B cell (primary cell): ENCODE data around the gene EIF2B2. TPM values are rescaled to one million over a fixed set of nuclear protein-coding genes. Genes with fewer than 3 reads are reported as not detected.

Experiments
- ATAC-seq: fragments of 200-7000 bp; cut with Tn5 transposase; one replicate; pipeline ENCODE4 v1.10.0; 2021; ENCODE audit warnings: low read depth, mild to moderate bottlenecking, moderate number of reproducible peaks, moderate library complexity
- CTCF ChIA-PET: fragments of 350-600 bp; sonication (Branson Sonifier 250); formaldehyde crosslinking; loops from one replicate; lab custom pipeline; 2021; ENCODE audit warnings: antibody characterized with exemption, inconsistent platforms; lab: Charles Lee
- POLR2A ChIA-PET: fragments of 350-600 bp; sonication (Branson Sonifier 250); formaldehyde crosslinking; loops from one replicate; lab custom pipeline; 2021; ENCODE audit warnings: antibody characterized with exemption; lab: Charles Lee
- DNase-seq: peaks from one replicate; pipeline ENCODE4 v3.0.0; 2013
- H2AFZ ChIP-seq: 2 replicates; pipeline ENCODE4 v1.6.1; 2012; ENCODE audit warnings: mild to moderate bottlenecking, low read depth, low read length; ENCODE audit not compliant: insufficient read depth, poor library complexity, severe bottlenecking
- H3K27ac ChIP-seq, 2 donors: 1 replicate in 1 of 2; 2 replicates in 1 of 2; pipeline ENCODE4 v1.5.1; 2012 to 2013; ENCODE audit warnings: low read length in 2 of 2, mild to moderate bottlenecking in 2 of 2, moderate library complexity in 1 of 2
- H3K27me3 ChIP-seq, 4 experiments: fragments of 200-600 bp in 1 of 4; sonication (generic) in 1 of 4; replicated peaks in 1 of 4; 1 replicate in 2 of 4; 2 replicates in 2 of 4; pipeline versions ENCODE4 v1.6.1 to v1.7.0; 2013 to 2016; ENCODE audit warnings: low read length in 3 of 4, mild to moderate bottlenecking in 2 of 4, mixed read lengths in 1 of 4, moderate library complexity in 1 of 4; ENCODE audit not compliant: insufficient read depth in 4 of 4, control insufficient read depth in 3 of 4; ENCODE audit errors: control extremely low read depth in 1 of 4
- H3K36me3 ChIP-seq, 2 experiments: replicated peaks in 1 of 2; 1 replicate in 1 of 2; 2 replicates in 1 of 2; pipeline versions ENCODE4 v1.6.1 to v1.7.1; 2013; ENCODE audit warnings: low read length in 1 of 2; ENCODE audit not compliant: insufficient read depth in 2 of 2, control insufficient read depth in 1 of 2; ENCODE audit errors: control extremely low read depth in 1 of 2, extremely low read depth in 1 of 2
- H3K4me1 ChIP-seq, 2 donors: fragments of 200-600 bp in 1 of 2; sonication (generic) in 1 of 2; 1 replicate in 1 of 2; 2 replicates in 1 of 2; pipeline versions ENCODE4 v1.5.1 to v1.6.1; 2013 to 2017; ENCODE audit warnings: low read length in 2 of 2; ENCODE audit not compliant: control insufficient read depth in 2 of 2, insufficient read depth in 2 of 2
- H3K4me2 ChIP-seq: replicated peaks from 2 replicates; pipeline ENCODE3; 2012; ENCODE audit warnings: mild to moderate bottlenecking, low read depth, low read length; ENCODE audit not compliant: poor library complexity, severe bottlenecking
- H3K4me3 ChIP-seq, 5 experiments: fragments of 200-600 bp in 1 of 5; sonication (generic) in 1 of 5; 1 replicate in 3 of 5; 2 replicates in 2 of 5; pipeline versions ENCODE4 v1.5.1 to v1.7.0; 2011 to 2016; ENCODE audit warnings: low read length in 4 of 5, mild to moderate bottlenecking in 4 of 5, low read depth in 2 of 5, control low read depth in 1 of 5, moderate library complexity in 1 of 5; ENCODE audit not compliant: insufficient read depth in 1 of 5; ENCODE audit errors: control extremely low read depth in 1 of 5, extremely low read depth in 1 of 5
- H3K79me2 ChIP-seq: fragments of 200-600 bp; sonication (generic); one replicate; pipeline ENCODE4 v1.6.0; 2016; ENCODE audit warnings: low read length; ENCODE audit not compliant: control insufficient read depth, insufficient read depth
- H3K9ac ChIP-seq: fragments of 200-600 bp; sonication (generic); 2 replicates; pipeline ENCODE4 v1.6.1; 2017; ENCODE audit warnings: mild to moderate bottlenecking, low read length, moderate library complexity
- H3K9me3 ChIP-seq, 3 donors: one replicate each; pipeline versions ENCODE4 v1.6.1 to v1.7.1; 2013; ENCODE audit warnings: low read length in 2 of 3; ENCODE audit not compliant: control insufficient read depth in 2 of 3, insufficient read depth in 1 of 3; ENCODE audit errors: control extremely low read depth in 1 of 3
- H4K20me1 ChIP-seq: 2 replicates; pipeline ENCODE4 v1.6.0; 2012; ENCODE audit warnings: mild to moderate bottlenecking, low read length; ENCODE audit not compliant: insufficient read depth, control insufficient read depth, poor library complexity, severe bottlenecking
- H3K27ac Mint-ChIP-seq: one replicate; pipeline ENCODE4 v1.8.0; 2021; ENCODE audit warnings: mixed read lengths
- H3K27me3 Mint-ChIP-seq: one replicate; pipeline ENCODE4 v1.8.0; 2021; ENCODE audit warnings: mixed read lengths
- H3K4me1 Mint-ChIP-seq: one replicate; pipeline ENCODE4 v1.8.0; 2021; ENCODE audit warnings: mixed read lengths
- H3K4me3 Mint-ChIP-seq: one replicate; pipeline ENCODE4 v1.8.0; 2021; ENCODE audit warnings: mixed read lengths
- H3K9me3 Mint-ChIP-seq: one replicate; pipeline ENCODE4 v1.8.0; 2022; ENCODE audit warnings: mixed read lengths; ENCODE audit not compliant: insufficient read depth
- EZH2 ChIP-seq: IDR thresholded peaks from 2 replicates; pipeline ENCODE4 v1.6.1; 2012; ENCODE audit warnings: borderline replicate concordance, low read depth, mild to moderate bottlenecking, moderate library complexity, low read length; ENCODE audit not compliant: insufficient read depth, poor library complexity, severe bottlenecking
- WGBS: methylation state at CpG from one replicate; pipeline ENCODE4 v1.1.5; 2013; ENCODE audit warnings: missing lambda C conversion rate; ENCODE audit not compliant: insufficient coverage; 5-methylcytosine and 5-hydroxymethylcytosine counted together
- intact Hi-C: fragments of 100-400 bp; cut with micrococcal nuclease; formaldehyde crosslinking; loops from one replicate; pipeline ENCODE4 v1.10.0; 2022
- polyA plus RNA-seq: library from polyadenylated mRNA; depleted of rRNA; stranded (reverse); fragments of >200 nt; gene quantifications from 2 replicates; pipeline ENCODE4 v1.2.3, GENCODE V29; 2012
- total RNA-seq, 2 donors: library from RNA; stranded (reverse); fragments of 120-200 nt in 1 of 2; gene quantifications; 1 replicate in 1 of 2; 2 replicates in 1 of 2; pipeline versions ENCODE4 v1.2.3 to v1.2.4, GENCODE V29; 2013 to 2022
- TF ChIP-seq, protein P1 (sequence below): fragments of 200-600 bp; IDR thresholded peaks from one replicate; pipeline ENCODE4 v1.8.0; 2022; ENCODE audit warnings: antibody characterized with exemption, mild to moderate bottlenecking

EIF2B2 gene
- total and polyA plus RNA-seq, 2 donors (not counting 1 experiment from before 2014, with no cell fraction given) = 25.5 to 27.6 TPM

- ATAC-seq (no peak), DNase-seq (no peak)
- Histone ChIP-seq H3K4me2 (no peak overlapping the region), H3K9ac (no peak overlapping the region), H3K36me3 (no peaks in the 10 kb centered on the region), H3K79me2 (no peaks in the 10 kb centered on the region), H3K27me3 (no peaks in the 10 kb centered on the region), H4K20me1 (no peaks in the 10 kb centered on the region), H2AFZ (no peak overlapping the region), H3K4me1 (no peaks in the 10 kb centered on the region), H3K27ac (no peak overlapping the region), H3K4me3 (no peak overlapping the region), H3K9me3 (no peaks in the 10 kb centered on the region)
- ChIA-PET POLR2A (no interaction called here), CTCF (interaction anchor here (0.5 kb wide), 1 partner anchor 12 kb away, joined by 3 read pairs; no protein-coding TSS in a partner anchor)
- Mint-ChIP-seq H3K27ac (no peak overlapping the region), H3K4me1 (no peaks in the 10 kb centered on the region), H3K27me3 (no peaks in the 10 kb centered on the region), H3K4me3 (no peak overlapping the region), H3K9me3 (no peaks in the 10 kb centered on the region)
- no peak for TF ChIP-seq EZH2
- TF ChIP-seq, protein P1, sequence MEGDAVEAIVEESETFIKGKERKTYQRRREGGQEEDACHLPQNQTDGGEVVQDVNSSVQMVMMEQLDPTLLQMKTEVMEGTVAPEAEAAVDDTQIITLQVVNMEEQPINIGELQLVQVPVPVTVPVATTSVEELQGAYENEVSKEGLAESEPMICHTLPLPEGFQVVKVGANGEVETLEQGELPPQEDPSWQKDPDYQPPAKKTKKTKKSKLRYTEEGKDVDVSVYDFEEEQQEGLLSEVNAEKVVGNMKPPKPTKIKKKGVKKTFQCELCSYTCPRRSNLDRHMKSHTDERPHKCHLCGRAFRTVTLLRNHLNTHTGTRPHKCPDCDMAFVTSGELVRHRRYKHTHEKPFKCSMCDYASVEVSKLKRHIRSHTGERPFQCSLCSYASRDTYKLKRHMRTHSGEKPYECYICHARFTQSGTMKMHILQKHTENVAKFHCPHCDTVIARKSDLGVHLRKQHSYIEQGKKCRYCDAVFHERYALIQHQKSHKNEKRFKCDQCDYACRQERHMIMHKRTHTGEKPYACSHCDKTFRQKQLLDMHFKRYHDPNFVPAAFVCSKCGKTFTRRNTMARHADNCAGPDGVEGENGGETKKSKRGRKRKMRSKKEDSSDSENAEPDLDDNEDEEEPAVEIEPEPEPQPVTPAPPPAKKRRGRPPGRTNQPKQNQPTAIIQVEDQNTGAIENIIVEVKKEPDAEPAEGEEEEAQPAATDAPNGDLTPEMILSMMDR = no peak
- intact Hi-C loops = no loop called here
- WGBS = 100% methylated on average over 2 of the region's 4 CpGs
Measured at GRCh38 chr14:74979029-74979428, 23.7 kb upstream of the EIF2B2 start.

- H3K4me3 ChIP-seq = no peak overlapping the region
- no peaks in the 10 kb centered on the region for H3K27me3 ChIP-seq
- H3K4me2 ChIP-seq = no peak overlapping the region
- H3K79me2 ChIP-seq = no peaks in the 10 kb centered on the region
- no peaks in the 10 kb centered on the region for H3K36me3 ChIP-seq
- no peak overlapping the region for H3K27ac Mint-ChIP-seq
- no peaks in the 10 kb centered on the region for H3K4me1 ChIP-seq
- DNase-seq (no peak), ATAC-seq (no peak)
- H3K9me3 Mint-ChIP-seq = no peaks in the 10 kb centered on the region
- TF ChIP-seq, protein P1 = no peak
- no peak for TF ChIP-seq EZH2
- H3K4me3 Mint-ChIP-seq = no peak overlapping the region
- H3K4me1 Mint-ChIP-seq = no peaks in the 10 kb centered on the region
- ChIA-PET CTCF (interaction anchor here (0.5 kb wide), 1 partner anchor 13 kb away, joined by 3 read pairs; no protein-coding TSS in a partner anchor), POLR2A (no interaction called here)
- intact Hi-C loops = no loop called here
- no peak overlapping the region for H3K9ac ChIP-seq
- H3K27me3 Mint-ChIP-seq = no peaks in the 10 kb centered on the region
- no peaks in the 10 kb centered on the region for H3K9me3 ChIP-seq
- H3K27ac ChIP-seq = no peak overlapping the region
- no peak overlapping the region for H2AFZ ChIP-seq
- WGBS = 92% methylated on average over 22 of the region's 23 CpGs
- no peaks in the 10 kb centered on the region for H4K20me1 ChIP-seq
Measured at GRCh38 chr14:74979442-74980397, 23.0 kb upstream of the EIF2B2 start.
